Measurements from ENCODE around the gene HES3.

DNA sequence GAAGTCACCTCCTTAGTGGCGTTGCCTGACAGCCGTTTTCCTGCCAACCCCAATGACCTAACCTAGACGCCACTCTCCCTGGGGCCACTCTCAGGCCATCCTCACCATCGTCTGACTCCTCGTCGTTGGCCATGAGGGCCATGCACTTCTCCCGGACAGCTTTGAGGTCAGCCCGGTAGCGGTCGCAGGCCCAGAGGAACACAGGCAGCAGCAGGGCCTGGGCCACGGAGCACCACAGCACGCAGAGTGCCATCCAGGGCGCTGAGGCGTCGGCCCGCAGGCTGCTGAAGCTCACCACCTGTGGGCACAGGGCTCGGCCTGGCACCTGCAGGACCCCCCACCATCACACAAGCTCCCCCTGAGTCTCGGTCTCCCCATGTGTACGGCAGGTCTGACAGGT is 7.3 kb downstream of the HES3 start:
- TF ChIP-seq POLR2A (IDR thresholded peaks at IDR 0.05): no peak
- TF ChIP-seq POLR2AphosphoS5 (IDR thresholded peaks at IDR 0.05; ENCODE audit: insufficient read depth in 1 of 2, low read depth in 1 of 2): no peak
- TF ChIP-seq, protein P1, sequence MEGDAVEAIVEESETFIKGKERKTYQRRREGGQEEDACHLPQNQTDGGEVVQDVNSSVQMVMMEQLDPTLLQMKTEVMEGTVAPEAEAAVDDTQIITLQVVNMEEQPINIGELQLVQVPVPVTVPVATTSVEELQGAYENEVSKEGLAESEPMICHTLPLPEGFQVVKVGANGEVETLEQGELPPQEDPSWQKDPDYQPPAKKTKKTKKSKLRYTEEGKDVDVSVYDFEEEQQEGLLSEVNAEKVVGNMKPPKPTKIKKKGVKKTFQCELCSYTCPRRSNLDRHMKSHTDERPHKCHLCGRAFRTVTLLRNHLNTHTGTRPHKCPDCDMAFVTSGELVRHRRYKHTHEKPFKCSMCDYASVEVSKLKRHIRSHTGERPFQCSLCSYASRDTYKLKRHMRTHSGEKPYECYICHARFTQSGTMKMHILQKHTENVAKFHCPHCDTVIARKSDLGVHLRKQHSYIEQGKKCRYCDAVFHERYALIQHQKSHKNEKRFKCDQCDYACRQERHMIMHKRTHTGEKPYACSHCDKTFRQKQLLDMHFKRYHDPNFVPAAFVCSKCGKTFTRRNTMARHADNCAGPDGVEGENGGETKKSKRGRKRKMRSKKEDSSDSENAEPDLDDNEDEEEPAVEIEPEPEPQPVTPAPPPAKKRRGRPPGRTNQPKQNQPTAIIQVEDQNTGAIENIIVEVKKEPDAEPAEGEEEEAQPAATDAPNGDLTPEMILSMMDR (IDR thresholded peaks at IDR 0.05): no peak

All from vagina (tissue), 2 donors.